ENCODE results near the gene DGCR8.

- TF ChIP-seq CTCF (IDR thresholded peaks at IDR 0.05) (no peak), POLR2A (IDR thresholded peaks at IDR 0.05) (no peak)
Measured at GRCh38 chr22:20141186-20142077, 61.4 kb downstream of the DGCR8 start.

All from esophagus squamous epithelium (tissue), 4 donors.